Subcutaneous adipose tissue (tissue), 4 donors: ENCODE measurements around the gene NRCAM. TPM values are rescaled to one million over a fixed set of nuclear protein-coding genes. Genes with fewer than 3 reads are reported as not detected.

Source experiments
- total RNA-seq, 4 donors: library from RNA; depleted of rRNA; stranded (reverse); fragments of >200 nt; gene quantifications; one replicate each; pipeline ENCODE4 v1.1.0, GENCODE V29; 2016
- TF ChIP-seq, protein P1 (sequence below): fragments of 450-650 bp; IDR thresholded peaks from one replicate; pipeline ENCODE4 v1.5.1; 2016; ENCODE audit warnings: low read depth, mild to moderate bottlenecking, control low read depth, antibody characterized with exemption, moderate library complexity

Gene NRCAM
- total RNA-seq, 4 donors from 2014 or later: 21.1 to 74.4 (median 49.3) TPM

DNA sequence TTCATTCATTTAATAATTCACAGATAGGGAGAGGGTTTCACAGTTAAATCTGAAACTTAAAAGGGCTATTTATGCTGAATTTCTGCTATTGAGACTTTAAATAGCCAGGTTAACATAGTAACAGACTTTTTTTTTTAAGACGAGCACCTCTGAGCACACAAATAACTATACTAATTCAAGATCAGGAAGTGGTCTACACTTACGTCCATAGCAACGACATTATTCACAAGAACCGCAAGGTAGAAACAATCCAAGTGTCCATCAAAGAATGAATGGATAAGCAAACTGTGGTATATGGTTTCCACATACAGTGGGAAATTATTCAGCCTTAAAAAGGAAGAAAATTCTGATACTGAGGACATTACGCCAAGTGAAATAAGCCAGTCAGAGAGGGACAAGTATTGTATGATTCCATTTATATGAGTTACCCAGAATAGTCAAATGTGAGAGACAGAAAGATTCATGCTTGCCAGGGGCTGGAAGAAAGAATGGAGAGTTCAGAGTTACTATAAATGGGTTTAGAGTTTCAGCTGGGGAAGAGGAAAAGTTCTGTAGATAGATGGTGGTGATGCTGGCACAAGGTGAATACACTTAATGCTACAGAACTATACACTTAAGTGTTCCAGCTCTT lies 185.7 kb downstream of the NRCAM start:
- TF ChIP-seq, protein P1, sequence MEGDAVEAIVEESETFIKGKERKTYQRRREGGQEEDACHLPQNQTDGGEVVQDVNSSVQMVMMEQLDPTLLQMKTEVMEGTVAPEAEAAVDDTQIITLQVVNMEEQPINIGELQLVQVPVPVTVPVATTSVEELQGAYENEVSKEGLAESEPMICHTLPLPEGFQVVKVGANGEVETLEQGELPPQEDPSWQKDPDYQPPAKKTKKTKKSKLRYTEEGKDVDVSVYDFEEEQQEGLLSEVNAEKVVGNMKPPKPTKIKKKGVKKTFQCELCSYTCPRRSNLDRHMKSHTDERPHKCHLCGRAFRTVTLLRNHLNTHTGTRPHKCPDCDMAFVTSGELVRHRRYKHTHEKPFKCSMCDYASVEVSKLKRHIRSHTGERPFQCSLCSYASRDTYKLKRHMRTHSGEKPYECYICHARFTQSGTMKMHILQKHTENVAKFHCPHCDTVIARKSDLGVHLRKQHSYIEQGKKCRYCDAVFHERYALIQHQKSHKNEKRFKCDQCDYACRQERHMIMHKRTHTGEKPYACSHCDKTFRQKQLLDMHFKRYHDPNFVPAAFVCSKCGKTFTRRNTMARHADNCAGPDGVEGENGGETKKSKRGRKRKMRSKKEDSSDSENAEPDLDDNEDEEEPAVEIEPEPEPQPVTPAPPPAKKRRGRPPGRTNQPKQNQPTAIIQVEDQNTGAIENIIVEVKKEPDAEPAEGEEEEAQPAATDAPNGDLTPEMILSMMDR: no peak

DNA sequence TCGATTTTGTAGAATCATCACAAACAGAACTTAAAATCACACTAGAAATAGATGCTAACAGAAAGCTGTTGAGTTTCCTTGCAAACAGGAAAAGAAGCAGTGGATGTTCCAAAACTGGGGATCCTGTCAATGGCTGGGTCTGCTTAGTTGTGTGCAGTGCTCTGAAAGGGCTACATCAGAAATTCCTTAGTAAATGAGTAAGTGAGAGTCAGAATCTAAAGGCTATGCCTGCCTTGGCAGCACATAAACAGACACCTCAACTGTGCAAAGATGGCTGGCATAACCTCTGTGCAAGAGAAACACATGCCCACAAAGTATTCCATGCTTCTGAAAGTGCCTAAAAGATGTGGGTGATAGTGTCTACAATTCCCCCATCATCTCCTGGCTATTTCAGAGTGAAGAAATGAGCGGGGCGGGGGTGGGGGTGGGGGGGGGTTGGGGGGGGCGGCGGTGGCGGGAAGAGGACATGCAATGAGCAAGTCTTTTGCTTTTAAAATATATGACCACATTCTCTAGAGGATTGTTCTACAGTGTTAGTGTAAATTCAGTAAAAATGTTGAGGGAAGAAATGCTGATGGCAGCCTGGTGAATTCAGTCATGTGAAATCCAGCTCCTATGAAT lies 187.9 kb downstream of the NRCAM start:
- TF ChIP-seq, protein P1: no peak

DNA sequence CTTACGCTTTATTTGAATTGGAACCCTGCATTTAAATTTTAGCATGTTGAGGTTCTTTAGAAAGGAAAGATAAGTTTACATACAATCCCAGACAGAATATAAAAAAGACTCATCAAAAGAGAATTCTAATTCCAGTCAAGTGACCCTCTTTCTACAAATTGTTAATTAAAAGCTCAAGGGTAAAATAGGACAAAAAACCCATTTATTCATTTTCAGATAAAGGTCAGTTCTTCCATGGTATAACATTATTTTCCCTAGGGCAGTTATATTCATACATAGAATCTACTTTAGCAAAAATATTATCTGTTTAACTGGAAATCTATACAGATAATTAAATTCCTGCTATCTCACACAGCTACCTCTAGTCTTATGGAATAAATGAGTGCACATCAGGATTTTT lies 188.6 kb downstream of the NRCAM start:
- TF ChIP-seq, protein P1: no peak

DNA sequence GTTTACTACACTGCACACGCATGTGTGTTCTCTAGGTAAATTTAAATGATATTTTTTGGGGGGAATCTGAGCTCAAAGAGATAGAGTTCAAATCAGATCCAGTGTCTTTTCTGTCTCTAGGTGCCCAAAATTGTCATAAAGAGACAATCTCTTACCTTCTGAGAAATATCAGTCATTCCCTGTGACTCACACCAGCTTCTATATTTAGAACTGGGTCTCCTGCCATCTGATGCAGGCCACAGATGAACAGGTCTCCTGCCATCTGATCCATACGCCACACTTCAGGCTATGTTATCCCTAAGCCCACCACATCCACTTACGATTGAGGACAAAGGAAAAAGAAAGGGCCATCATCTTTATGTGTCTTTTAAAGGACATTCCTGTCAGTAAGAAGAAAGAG lies 189.7 kb downstream of the NRCAM start:
- TF ChIP-seq, protein P1: no peak

DNA sequence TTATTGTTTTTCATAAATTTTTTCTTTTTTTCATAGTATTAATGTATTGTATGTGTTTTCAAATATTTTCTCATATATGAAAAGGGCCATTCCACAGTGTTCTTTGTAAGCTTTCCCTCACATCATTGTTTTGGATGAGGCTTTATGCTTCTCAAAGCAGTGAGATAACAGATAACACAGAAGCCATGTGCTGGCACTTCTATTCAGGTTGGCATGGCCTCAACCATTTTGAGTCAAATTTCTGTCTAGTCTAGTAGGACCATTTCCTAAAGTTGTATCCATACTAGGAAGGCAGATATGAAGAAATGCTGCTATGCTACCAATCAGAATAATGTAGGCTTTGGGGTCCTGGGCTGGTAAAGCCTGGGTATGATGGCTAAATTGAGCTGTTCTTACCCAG lies 190.2 kb downstream of the NRCAM start:
- TF ChIP-seq, protein P1: no peak

DNA sequence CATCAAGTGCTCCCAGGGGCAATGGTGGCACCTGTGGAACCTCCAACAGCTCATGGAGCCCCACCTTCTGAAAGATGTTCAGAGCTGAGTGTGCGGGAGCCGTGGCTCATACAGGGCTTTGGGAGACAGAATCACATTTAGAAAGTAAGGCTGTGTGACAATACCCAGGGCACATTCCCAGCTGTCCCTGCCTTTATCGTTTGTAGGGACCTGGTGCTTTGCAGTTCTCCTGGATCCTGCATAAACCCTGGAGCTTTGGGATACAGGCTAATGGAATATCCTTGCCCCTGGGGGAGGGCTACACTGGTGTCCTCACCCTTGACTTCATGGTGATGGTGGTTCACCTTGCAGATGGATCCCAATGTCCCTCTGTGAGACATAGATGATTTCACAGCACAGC lies 191.2 kb downstream of the NRCAM start:
- TF ChIP-seq, protein P1: no peak

DNA sequence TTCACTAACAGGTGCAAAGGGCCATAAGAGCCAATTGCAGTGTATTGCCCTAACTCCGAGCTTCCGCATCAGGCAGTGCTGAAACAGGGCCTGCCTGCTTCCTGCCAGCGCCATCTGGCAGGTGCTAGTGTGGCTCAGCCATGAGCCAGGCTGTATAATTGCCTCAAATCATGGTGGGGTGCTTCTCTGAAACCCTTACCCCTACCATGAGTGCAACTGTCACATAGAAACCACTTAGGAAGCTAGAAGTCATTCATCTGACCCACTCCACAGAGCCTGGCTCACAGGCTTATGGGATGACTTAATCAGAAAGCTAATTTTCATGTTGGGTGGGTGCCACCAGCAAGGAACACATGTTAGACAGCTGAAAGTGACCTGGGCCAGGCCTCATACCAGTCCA lies 192.8 kb downstream of the NRCAM start:
- TF ChIP-seq, protein P1: no peak
